DOHH2 (cell line): ENCODE results near the gene TLL2.

Source experiments
- H3F3A ChIP-seq: fragments of 200-600 bp; sonication (generic), shearing (Covaris generic); 2 replicates; pipeline ENCODE4 v1.6.0; 2016; ENCODE audit warnings: antibody characterized with exemption, mild to moderate bottlenecking; ENCODE audit not compliant: control insufficient read depth, insufficient read depth
- H3K27ac ChIP-seq: fragments of 200-600 bp; sonication (generic); 2 replicates; pipeline ENCODE4 v1.5.1; 2014; ENCODE audit warnings: low read depth, mild to moderate bottlenecking, low read length, moderate library complexity
- H3K27me3 ChIP-seq: fragments of 200-600 bp; sonication (generic); 2 replicates; pipeline ENCODE4 v1.6.1; 2014; ENCODE audit warnings: mild to moderate bottlenecking, low read length, mixed read lengths; ENCODE audit not compliant: control insufficient read depth
- H3K36me3 ChIP-seq: fragments of 200-600 bp; sonication (generic); 2 replicates; pipeline ENCODE4 v1.6.1; 2014; ENCODE audit warnings: mild to moderate bottlenecking, low read length, moderate library complexity, mixed read lengths; ENCODE audit not compliant: control insufficient read depth
- H3K4me1 ChIP-seq: fragments of 200-600 bp; sonication (generic); 2 replicates; pipeline ENCODE4 v1.6.1; 2014; ENCODE audit warnings: mild to moderate bottlenecking, low read length, mixed read lengths; ENCODE audit not compliant: control insufficient read depth
- H3K4me2 ChIP-seq: fragments of 200-600 bp; sonication (generic); 2 replicates; pipeline ENCODE4 v1.6.0; 2014; ENCODE audit warnings: mild to moderate bottlenecking, low read length, moderate library complexity
- H3K4me3 ChIP-seq: fragments of 200-600 bp; sonication (generic); 2 replicates; pipeline ENCODE4 v1.5.1; 2014; ENCODE audit warnings: mild to moderate bottlenecking, low read length, mixed read lengths
- H3K79me2 ChIP-seq: fragments of 200-600 bp; sonication (generic); 2 replicates; pipeline ENCODE4 v1.6.1; 2014; ENCODE audit warnings: mild to moderate bottlenecking, low read length, mixed read lengths; ENCODE audit not compliant: control insufficient read depth
- H3K9me2 ChIP-seq: fragments of 200-600 bp; sonication (generic); replicated peaks from 2 replicates; pipeline ENCODE4 v1.6.1; 2014; ENCODE audit warnings: mild to moderate bottlenecking, low read length, mixed read lengths; ENCODE audit not compliant: control insufficient read depth
- H3K9me3 ChIP-seq: fragments of 200-600 bp; sonication (generic); 2 replicates; pipeline ENCODE4 v1.6.1; 2014; ENCODE audit warnings: antibody characterized with exemption, low read length, mixed read lengths; ENCODE audit not compliant: control insufficient read depth, insufficient read depth
- H4K20me1 ChIP-seq: fragments of 200-600 bp; sonication (generic); 2 replicates; pipeline ENCODE4 v1.6.0; 2014; ENCODE audit warnings: low read depth, mild to moderate bottlenecking, antibody characterized with exemption, low read length, moderate library complexity; ENCODE audit not compliant: control insufficient read depth, insufficient read depth
- EZH2phosphoT487 ChIP-seq: fragments of 200-600 bp; sonication (generic); IDR thresholded peaks from 2 replicates; pipeline ENCODE4 v1.6.1; 2017; ENCODE audit warnings: borderline replicate concordance, mild to moderate bottlenecking, antibody characterized with exemption, low read length, moderate library complexity, mixed read lengths
- TF ChIP-seq, protein P1 (sequence below): fragments of 200-600 bp; sonication (generic); IDR thresholded peaks from one replicate; pipeline ENCODE4 v1.5.1; 2014; ENCODE audit warnings: antibody characterized with exemption, mild to moderate bottlenecking, low read depth, low read length; ENCODE audit not compliant: poor library complexity, severe bottlenecking

Gene TLL2

DNA sequence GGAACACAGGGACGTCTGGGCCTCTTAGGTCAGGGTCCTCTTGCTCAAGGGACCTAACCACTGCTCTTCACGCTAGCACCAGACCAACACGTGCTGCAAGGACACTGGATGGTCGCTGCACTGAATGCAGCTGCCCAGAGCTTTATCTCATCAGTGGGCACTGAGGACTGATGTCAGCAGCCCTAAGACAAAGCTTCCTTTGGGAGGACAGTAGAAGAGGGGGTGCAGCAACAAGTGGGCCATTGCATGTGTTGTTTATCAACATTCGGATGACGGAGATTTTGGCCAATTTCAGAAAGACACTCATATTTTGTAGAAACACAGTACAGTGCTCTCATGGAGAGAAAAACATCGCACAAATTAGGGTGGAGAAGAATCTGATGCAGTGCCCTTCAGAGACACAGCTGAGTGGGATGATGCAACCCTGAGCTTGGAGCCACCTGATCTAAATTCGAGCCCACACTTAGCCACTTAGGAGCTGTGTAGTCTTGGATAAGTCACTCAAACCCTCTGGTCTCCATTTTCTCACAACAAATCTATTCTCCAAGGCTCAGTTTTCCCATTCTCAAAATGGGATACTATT lies 156.6 kb downstream of the TLL2 start:
- Histone ChIP-seq H3K27me3 (peaks cover 34% of the 10 kb centered on the region), H3K9me2 (no peaks in the 10 kb centered on the region), H3K4me2 (no peak overlapping the region), H3F3A (no peaks in the 10 kb centered on the region), H3K36me3 (no peaks in the 10 kb centered on the region), H3K4me1 (no peaks in the 10 kb centered on the region), H3K79me2 (no peaks in the 10 kb centered on the region), H3K9me3 (no peaks in the 10 kb centered on the region), H3K4me3 (no peak overlapping the region), H3K27ac (no peak overlapping the region), H4K20me1 (no peaks in the 10 kb centered on the region)
- no peak for TF ChIP-seq EZH2phosphoT487
- TF ChIP-seq, protein P1, sequence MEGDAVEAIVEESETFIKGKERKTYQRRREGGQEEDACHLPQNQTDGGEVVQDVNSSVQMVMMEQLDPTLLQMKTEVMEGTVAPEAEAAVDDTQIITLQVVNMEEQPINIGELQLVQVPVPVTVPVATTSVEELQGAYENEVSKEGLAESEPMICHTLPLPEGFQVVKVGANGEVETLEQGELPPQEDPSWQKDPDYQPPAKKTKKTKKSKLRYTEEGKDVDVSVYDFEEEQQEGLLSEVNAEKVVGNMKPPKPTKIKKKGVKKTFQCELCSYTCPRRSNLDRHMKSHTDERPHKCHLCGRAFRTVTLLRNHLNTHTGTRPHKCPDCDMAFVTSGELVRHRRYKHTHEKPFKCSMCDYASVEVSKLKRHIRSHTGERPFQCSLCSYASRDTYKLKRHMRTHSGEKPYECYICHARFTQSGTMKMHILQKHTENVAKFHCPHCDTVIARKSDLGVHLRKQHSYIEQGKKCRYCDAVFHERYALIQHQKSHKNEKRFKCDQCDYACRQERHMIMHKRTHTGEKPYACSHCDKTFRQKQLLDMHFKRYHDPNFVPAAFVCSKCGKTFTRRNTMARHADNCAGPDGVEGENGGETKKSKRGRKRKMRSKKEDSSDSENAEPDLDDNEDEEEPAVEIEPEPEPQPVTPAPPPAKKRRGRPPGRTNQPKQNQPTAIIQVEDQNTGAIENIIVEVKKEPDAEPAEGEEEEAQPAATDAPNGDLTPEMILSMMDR, result no peak

DNA sequence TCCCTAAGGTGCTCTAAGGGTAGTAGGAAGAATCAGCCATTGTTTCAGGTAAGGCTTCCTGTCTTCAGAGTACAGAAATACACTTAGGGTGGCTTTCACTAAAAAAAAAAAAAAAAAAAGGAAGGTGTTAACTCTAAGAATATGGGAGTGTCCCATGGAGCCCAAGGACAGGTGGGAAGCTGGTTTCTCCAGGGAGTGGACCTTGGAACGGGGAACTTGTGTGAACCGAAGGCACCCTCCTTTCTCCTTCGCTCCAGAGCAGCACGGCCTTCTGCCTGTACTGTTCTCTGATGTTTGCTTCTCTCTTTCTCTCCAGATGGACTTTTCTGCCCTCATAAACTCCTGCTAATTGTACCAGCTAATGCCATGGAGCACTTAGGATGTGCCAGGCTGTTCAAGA lies 161.1 kb downstream of the TLL2 start:
- no peak overlapping the region for H3K4me3 ChIP-seq
- H3K4me1 ChIP-seq, result no peaks in the 10 kb centered on the region
- H3K4me2 ChIP-seq, result no peak overlapping the region
- H3K36me3 ChIP-seq, result no peaks in the 10 kb centered on the region
- H3F3A ChIP-seq, result no peaks in the 10 kb centered on the region
- no peaks in the 10 kb centered on the region for H4K20me1 ChIP-seq
- H3K9me3 ChIP-seq, result no peaks in the 10 kb centered on the region
- H3K27ac ChIP-seq, result no peak overlapping the region
- H3K79me2 ChIP-seq, result no peaks in the 10 kb centered on the region
- H3K27me3 ChIP-seq, result peaks cover 31% of the 10 kb centered on the region
- TF ChIP-seq, protein P1, result no peak
- TF ChIP-seq EZH2phosphoT487, result no peak
- no peaks in the 10 kb centered on the region for H3K9me2 ChIP-seq

DNA sequence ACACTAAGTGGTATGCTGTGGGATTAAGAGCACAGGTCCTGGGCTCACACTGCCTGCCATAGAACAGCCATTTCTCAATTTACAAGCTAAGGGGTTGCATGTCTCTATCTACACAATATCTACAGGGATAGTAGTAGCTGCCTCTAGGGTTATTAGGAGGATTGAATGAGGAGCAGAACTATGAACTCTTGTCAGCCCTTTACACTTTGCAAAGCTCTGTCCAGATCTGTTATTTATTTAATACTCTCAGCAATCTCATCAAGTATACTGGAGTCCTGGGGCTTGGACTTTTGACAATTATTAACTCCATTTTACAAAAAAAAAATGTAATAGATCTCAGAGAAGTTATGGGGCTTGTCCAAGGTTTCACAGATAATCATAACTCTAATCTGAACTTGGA lies 161.7 kb downstream of the TLL2 start:
- Histone ChIP-seq H3K36me3 (no peaks in the 10 kb centered on the region), H3K9me2 (no peaks in the 10 kb centered on the region), H3K4me1 (no peaks in the 10 kb centered on the region), H3K4me3 (no peak overlapping the region), H4K20me1 (no peaks in the 10 kb centered on the region), H3K27me3 (peaks cover 27% of the 10 kb centered on the region), H3K27ac (no peak overlapping the region), H3K9me3 (no peaks in the 10 kb centered on the region), H3K4me2 (no peak overlapping the region), H3F3A (no peaks in the 10 kb centered on the region), H3K79me2 (no peaks in the 10 kb centered on the region)
- TF ChIP-seq, protein P1, result no peak
- TF ChIP-seq EZH2phosphoT487, result no peak
